Large intestine (tissue), 3 donors: ENCODE data around the gene BEST3. TPM values are rescaled to one million over a fixed set of nuclear protein-coding genes. Genes with fewer than 3 reads are reported as not detected.

Source experiments
- DNase-seq, 2 donors: peaks; one replicate each; pipeline versions ENCODE4 v3.0.0 to v3.0.0-alpha.2; 2013
- H3K27ac ChIP-seq: one replicate; pipeline ENCODE4 v1.5.1; 2013; ENCODE audit warnings: low read length
- H3K27me3 ChIP-seq: 2 replicates; pipeline ENCODE4 v1.6.1; 2013; ENCODE audit warnings: low read length; ENCODE audit not compliant: control insufficient read depth, insufficient read depth
- H3K36me3 ChIP-seq: 2 replicates; pipeline ENCODE4 v1.6.1; 2013; ENCODE audit warnings: low read length; ENCODE audit not compliant: control insufficient read depth, insufficient read depth
- H3K4me1 ChIP-seq: one replicate; pipeline ENCODE4 v1.6.1; 2013; ENCODE audit warnings: low read length; ENCODE audit not compliant: control insufficient read depth, insufficient read depth
- H3K4me3 ChIP-seq: one replicate; pipeline ENCODE4 v1.5.1; 2013; ENCODE audit warnings: low read length
- H3K9me3 ChIP-seq: one replicate; pipeline ENCODE4 v1.6.1; 2013; ENCODE audit warnings: mild to moderate bottlenecking, low read depth, low read length, moderate library complexity; ENCODE audit not compliant: control insufficient read depth
- WGBS: methylation state at CpG from one replicate; pipeline ENCODE4 v1.1.5; 2013; ENCODE audit warnings: low lambda C conversion rate; ENCODE audit not compliant: insufficient coverage; 5-methylcytosine and 5-hydroxymethylcytosine counted together
- polyA plus RNA-seq: library from polyadenylated mRNA; unstranded; fragments of 120-200 nt; gene quantifications from one replicate; pipeline ENCODE4 v1.2.1, GENCODE V29; 2013

BEST3 gene
- polyA plus RNA-seq, 1 donor, result 0.24 TPM

DNA sequence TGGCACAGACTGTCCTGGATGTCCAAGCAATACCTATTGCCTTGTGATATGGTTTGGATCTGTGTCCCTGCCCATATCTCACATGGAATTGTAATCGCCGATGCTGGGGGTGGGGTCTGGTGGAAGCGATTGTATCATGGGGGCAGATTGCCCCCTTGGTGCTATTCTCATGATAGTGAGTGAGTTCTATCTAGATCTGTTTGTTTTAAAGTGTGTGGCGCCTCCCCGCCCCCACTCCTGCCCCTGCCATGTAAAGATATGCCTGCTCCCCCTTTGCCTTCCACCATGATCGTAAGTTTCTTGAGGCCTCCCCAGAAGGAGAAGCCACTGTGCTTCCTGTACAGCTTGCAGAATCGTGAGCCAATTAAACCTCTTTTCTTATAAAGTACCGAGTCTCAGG is 71.6 kb downstream of the BEST3 start:
- DNase-seq, result no peak
- no peaks in the 10 kb centered on the region for H3K4me1 ChIP-seq
- 0% methylated on average over 1 of the region's 8 CpGs for WGBS
- H3K36me3 ChIP-seq, result no peaks in the 10 kb centered on the region
- no peak overlapping the region for H3K27ac ChIP-seq
- H3K4me3 ChIP-seq, result no peak overlapping the region
- H3K9me3 ChIP-seq, result no peaks in the 10 kb centered on the region
- no peaks in the 10 kb centered on the region for H3K27me3 ChIP-seq

DNA sequence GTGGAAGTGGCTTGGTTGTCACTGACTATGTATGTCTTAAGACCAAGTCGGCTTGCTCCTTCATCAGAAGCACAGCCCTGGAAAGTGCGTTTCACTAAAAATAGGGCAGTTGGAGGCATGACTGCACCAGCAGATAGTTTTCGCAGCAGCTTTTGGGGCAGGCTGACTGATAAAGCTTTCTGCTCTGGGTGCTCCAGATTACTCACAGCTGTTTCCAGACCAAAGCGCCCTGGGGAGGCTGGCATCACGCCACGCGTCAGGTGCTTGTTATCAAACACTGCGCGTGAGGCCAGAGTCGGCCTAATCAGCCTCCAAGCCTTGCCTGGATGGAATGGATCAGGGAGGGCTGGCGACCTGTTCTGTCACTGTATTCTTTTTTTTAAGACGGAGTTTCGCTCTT is 75.1 kb downstream of the BEST3 start:
- DNase-seq, result peak in 1 of 2 donors; percentile 16
- Histone ChIP-seq H3K36me3 (no peaks in the 10 kb centered on the region), H3K9me3 (no peaks in the 10 kb centered on the region), H3K4me1 (no peaks in the 10 kb centered on the region), H3K27ac (no peak overlapping the region), H3K4me3 (no peak overlapping the region), H3K27me3 (no peaks in the 10 kb centered on the region)
- no CpG with 5 or more reads among the region's 13 CpGs for WGBS

DNA sequence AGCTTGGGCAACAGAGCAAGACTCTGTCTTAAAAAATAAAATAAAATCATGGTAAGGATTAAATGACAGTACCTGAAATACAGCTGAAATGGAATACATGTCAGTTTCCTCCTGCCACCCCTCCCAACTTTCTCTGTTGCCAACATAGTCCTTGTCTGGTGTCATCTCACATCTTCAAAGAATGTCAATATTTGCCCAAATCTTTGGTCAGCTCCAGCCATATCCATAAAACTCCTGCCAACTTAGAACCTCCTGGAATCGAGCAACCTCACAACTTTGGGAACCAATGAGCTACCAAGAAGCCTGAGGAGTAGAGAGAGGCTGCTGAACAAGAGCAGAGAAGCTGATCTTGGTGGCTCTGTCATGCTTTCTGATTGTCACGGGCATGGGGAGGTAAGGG is 77.6 kb downstream of the BEST3 start:
- Histone ChIP-seq H3K9me3 (no peaks in the 10 kb centered on the region), H3K27me3 (no peaks in the 10 kb centered on the region), H3K27ac (no peak overlapping the region), H3K4me1 (no peaks in the 10 kb centered on the region), H3K36me3 (no peaks in the 10 kb centered on the region), H3K4me3 (no peak overlapping the region)
- DNase-seq, result no peak
- WGBS, result no CpG with 5 or more reads among the region's 2 CpGs

DNA sequence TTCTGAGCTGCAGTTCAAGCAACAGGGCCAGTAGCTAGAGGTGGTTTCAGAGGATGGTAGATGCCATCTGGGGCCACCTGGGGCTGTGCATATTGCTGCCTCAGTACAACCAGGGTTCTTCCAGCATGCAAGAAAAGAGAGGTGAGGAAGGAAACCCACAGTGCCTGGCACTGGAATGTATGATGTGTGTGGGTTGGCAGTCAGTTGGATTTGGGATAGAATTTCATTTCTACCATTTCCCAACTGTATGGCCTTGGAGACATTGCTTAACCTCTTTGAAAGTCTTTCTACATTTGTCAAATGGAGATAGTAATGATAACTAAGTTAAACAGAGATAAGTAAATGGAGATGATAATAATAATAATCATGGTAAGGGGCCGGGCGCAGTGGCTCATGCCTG is 78.2 kb downstream of the BEST3 start:
- Histone ChIP-seq H3K27me3 (no peaks in the 10 kb centered on the region), H3K4me1 (no peaks in the 10 kb centered on the region), H3K4me3 (no peak overlapping the region), H3K9me3 (no peaks in the 10 kb centered on the region), H3K27ac (no peak overlapping the region), H3K36me3 (no peaks in the 10 kb centered on the region)
- no peak for DNase-seq
- no CpG with 5 or more reads among the region's 2 CpGs for WGBS

DNA sequence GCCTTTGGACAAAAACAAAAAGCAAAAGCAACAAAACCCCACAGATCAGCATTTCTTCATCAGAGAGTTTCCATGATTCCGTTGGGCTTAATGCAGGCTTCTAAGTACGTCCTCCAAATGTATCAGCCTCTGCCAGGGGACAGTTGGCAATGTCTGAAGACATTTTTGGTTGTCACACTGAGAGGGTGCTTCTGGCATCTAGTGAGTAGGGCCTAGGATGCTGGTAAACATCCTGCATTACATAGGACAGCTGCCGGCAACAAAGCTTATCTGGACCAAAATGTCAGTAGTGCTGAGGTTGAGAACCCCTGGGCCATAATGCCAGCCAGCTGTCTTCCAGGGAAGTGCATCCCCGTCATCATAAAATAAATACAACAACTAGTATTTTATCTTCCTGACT is 79.0 kb downstream of the BEST3 start:
- H3K9me3 ChIP-seq, result no peaks in the 10 kb centered on the region
- DNase-seq, result no peak
- no peaks in the 10 kb centered on the region for H3K27me3 ChIP-seq
- H3K27ac ChIP-seq, result no peak overlapping the region
- WGBS, result no CpG with 5 or more reads among the region's 4 CpGs
- no peaks in the 10 kb centered on the region for H3K36me3 ChIP-seq
- H3K4me3 ChIP-seq, result no peak overlapping the region
- no peaks in the 10 kb centered on the region for H3K4me1 ChIP-seq

DNA sequence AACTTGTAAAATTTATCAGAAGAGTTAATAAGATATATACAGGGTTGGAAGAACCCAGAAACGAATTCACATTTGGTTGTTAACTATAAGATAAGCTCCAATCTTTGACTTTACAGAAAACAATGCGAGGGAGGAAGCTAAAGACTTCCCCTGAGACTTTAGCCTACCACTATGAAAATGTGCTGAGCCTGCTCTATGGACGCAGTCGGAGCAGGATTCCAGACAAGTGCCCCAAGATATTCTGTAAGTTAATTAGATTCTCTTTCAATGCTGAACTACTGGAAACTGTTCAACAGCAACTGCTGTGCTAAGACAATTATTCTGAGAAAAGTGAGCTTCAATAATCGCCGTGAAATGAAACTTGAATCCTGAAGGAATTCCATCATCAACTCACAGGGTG is 80.1 kb downstream of the BEST3 start:
- no peaks in the 10 kb centered on the region for H3K27me3 ChIP-seq
- 50% methylated on average over 1 of the region's 6 CpGs for WGBS
- H3K4me1 ChIP-seq, result no peaks in the 10 kb centered on the region
- no peaks in the 10 kb centered on the region for H3K9me3 ChIP-seq
- H3K4me3 ChIP-seq, result no peak overlapping the region
- no peaks in the 10 kb centered on the region for H3K36me3 ChIP-seq
- DNase-seq, result no peak
- no peak overlapping the region for H3K27ac ChIP-seq

DNA sequence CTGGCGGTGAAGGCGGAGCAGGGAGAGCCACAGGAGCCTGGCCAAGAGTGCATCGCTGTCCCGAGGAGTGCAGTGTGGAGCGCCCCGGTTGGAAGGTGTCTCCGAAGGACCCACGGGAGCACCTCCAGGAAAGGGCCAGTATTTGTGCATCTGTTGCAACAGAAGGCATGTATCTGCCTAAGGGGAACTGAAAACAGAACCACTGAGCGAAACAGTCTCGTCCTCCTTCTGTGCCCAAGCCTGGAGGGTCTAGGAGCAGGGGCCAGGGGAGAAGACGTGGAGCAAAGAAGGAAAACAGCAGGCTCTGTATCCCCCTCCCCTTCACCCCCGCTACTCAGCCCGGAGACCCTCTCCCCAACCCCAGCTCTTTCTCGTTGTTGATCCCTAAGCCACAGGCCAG is 83.1 kb downstream of the BEST3 start:
- Histone ChIP-seq H3K36me3 (no peaks in the 10 kb centered on the region), H3K4me3 (no peak overlapping the region), H3K9me3 (no peaks in the 10 kb centered on the region), H3K27ac (no peak overlapping the region), H3K27me3 (no peaks in the 10 kb centered on the region), H3K4me1 (no peaks in the 10 kb centered on the region)
- no peak for DNase-seq
- WGBS, result no CpG with 5 or more reads among the region's 14 CpGs

DNA sequence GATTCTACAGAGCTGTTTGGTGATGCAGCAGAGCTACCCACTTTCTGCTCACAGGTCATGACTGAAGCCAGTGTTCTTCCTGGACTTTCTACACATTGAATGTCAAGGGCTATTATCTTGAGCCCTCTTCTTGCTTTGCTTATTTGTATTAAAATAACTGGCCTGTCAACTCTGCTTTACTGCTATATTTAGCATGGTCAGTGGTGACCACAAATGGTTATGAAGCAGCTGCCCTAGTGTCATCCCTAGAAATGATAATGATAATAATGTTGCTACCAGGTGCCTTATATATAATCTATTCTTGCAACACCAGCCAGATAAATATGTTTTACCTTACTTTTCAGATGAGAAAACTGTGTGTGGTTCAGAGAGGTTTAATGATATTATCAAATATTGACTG is 85.8 kb downstream of the BEST3 start:
- Histone ChIP-seq H3K4me3 (no peak overlapping the region), H3K9me3 (no peaks in the 10 kb centered on the region), H3K4me1 (no peaks in the 10 kb centered on the region), H3K36me3 (no peaks in the 10 kb centered on the region), H3K27ac (no peak overlapping the region), H3K27me3 (no peaks in the 10 kb centered on the region)
- DNase-seq, result no peak

DNA sequence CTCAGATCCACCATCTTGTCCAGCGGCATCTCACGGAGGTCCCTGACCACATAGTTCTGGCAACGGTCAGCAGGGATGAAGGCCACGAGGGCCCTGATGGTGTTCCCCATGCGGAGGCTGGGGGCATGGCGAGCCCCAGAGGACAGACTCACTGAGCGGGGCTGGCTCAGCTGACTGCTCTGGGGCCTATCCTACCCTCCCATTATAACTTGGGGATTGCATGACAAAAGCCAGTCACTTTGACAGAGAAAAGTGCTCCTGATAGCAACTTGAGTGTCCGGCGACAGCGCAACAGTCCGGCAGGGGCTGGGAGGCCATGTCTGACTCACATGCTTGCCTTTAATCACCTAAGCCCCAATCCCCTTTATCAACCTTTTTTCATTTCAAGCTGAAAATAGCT is 88.4 kb downstream of the BEST3 start, which contains the start of gene LRRC10:
TSS of gene LRRC10 (minus strand) at position 179 of the 400 bp plus-strand sequence. CDS start at position 110, 69 bp downstream.
- Histone ChIP-seq H3K4me3 (no peak within 1 kb of the TSS), H3K27me3 (no peaks in the 10 kb centered on the region), H3K4me1 (no peaks in the 10 kb centered on the region), H3K9me3 (no peaks in the 10 kb centered on the region), H3K36me3 (no peaks in the 10 kb centered on the region), H3K27ac (no peak within 1 kb of the TSS)
- no peak for DNase-seq
- 100% methylated on average over 2 of the region's 11 CpGs for WGBS

DNA sequence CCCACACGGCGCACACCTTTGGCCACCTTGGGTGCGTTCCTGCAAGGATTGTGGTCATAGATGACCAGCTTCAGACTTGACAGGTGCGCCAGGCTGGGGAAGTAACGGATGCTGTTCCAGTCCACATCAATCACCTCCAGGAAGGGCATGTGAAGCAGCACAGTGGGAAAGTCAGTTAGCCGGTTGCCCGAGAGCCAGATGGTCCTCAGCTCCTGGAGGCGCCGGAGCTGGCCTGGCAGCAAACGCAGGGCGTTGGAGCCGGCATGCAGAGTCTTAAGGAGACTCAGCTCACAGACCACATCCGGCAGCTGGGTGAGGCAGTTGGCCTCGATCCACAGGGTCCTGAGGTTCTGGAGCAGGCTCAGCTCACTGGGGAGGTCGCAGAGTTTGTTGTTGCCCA is 89.0 kb downstream of the BEST3 start:
- H3K4me3 ChIP-seq, result no peak overlapping the region
- no peaks in the 10 kb centered on the region for H3K27me3 ChIP-seq
- no peaks in the 10 kb centered on the region for H3K36me3 ChIP-seq
- H3K27ac ChIP-seq, result no peak overlapping the region
- no peak for DNase-seq
- no CpG with 5 or more reads among the region's 15 CpGs for WGBS
- H3K4me1 ChIP-seq, result no peaks in the 10 kb centered on the region
- no peaks in the 10 kb centered on the region for H3K9me3 ChIP-seq

DNA sequence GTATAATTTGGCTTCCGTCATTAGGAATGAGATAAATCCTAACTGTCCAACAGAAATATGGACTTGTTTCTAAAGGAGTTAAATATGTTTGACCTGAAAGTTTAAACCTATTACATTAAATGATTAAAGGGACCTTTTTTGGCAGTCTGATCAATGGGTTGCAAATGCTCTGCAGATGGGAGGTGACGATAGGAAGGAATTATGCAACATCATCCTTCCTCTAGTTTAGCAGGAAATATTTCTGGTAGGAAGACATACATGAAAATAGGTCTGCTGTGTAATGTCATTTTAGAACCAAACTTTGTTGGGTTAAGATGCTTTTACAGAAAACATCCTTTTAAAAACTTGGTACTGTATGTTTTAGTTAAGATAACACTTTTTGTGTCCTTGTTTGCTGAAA is 91.0 kb downstream of the BEST3 start:
- Histone ChIP-seq H3K4me1 (no peaks in the 10 kb centered on the region), H3K36me3 (peaks cover 5% of the 10 kb centered on the region), H3K27me3 (no peaks in the 10 kb centered on the region), H3K4me3 (no peak overlapping the region), H3K27ac (no peak overlapping the region), H3K9me3 (no peaks in the 10 kb centered on the region)
- no peak for DNase-seq
- WGBS, result 73% methylated on average over 2 of the region's 2 CpGs
